ENCODE data around the gene RNF217.

- TF ChIP-seq NKRF (conservative IDR thresholded peaks at IDR 0.05) (no peak), CUX1 (IDR thresholded peaks at IDR 0.05; ENCODE audit: insufficient replicate concordance, low read depth, low read length) (no peak), POLR2AphosphoS5 (IDR thresholded peaks at IDR 0.05; ENCODE audit: low read length) (no peak), CTCF (IDR thresholded peaks at IDR 0.05 in 2 of 3, conservative IDR thresholded peaks at IDR 0.05 in 1 of 3; ENCODE audit: control insufficient read depth in 2 of 3, extremely low read depth in 1 of 3, insufficient read depth in 1 of 3, low read depth in 3 of 3, low read length in 3 of 3) (no peak), JUND (IDR thresholded peaks at IDR 0.05; ENCODE audit: low read depth, low read length) (no peak), MXI1 (IDR thresholded peaks at IDR 0.05; ENCODE audit: low read depth, low read length) (no peak), CREB1 (IDR thresholded peaks at IDR 0.05; ENCODE audit: low read depth) (no peak), ATF2 (IDR thresholded peaks at IDR 0.05; ENCODE audit: low read length) (no peak), TCF3 (IDR thresholded peaks at IDR 0.05; ENCODE audit: borderline replicate concordance, insufficient read depth, low read depth, low read length) (no peak)
Measured at GRCh38 chr6:125120054-125120590, 157.9 kb downstream of the RNF217 start.
